ENCODE results near the gene GPR26. TPM values are rescaled to one million over a fixed set of nuclear protein-coding genes. Genes with fewer than 3 reads are reported as not detected.
"Not testable (repeated sequence)": the region's sequence is repeated elsewhere in the genome, so short reads cannot be mapped to it uniquely, and the experiment has no call there.

Gene GPR26
- total RNA-seq, 3 donors from 2014 or later: not detected

- Mint-ChIP-seq H3K27me3 (ENCODE audit: low read depth) (peaks cover 11% of the 10 kb centered on the region), H3K4me3 (no peak overlapping the region), H3K9me3 (peaks cover 5% of the 10 kb centered on the region), H3K36me3 (ENCODE audit: insufficient read depth) (no peaks in the 10 kb centered on the region), H3K4me1 (ENCODE audit: low read depth) (no peaks in the 10 kb centered on the region)
- ATAC-seq (no peak), DNase-seq (no peak)
These were observed 49.4 kb downstream of the GPR26 start for GRCh38 chr10:123715546-123715945.

- Mint-ChIP-seq H3K36me3 (ENCODE audit: insufficient read depth) (no peaks in the 10 kb centered on the region), H3K4me3 (no peak overlapping the region), H3K27me3 (ENCODE audit: low read depth) (peaks cover 11% of the 10 kb centered on the region), H3K4me1 (ENCODE audit: low read depth) (no peaks in the 10 kb centered on the region), H3K9me3 (peaks cover 5% of the 10 kb centered on the region)
- DNase-seq: no peak
- no peak for ATAC-seq
These were observed 51.2 kb downstream of the GPR26 start for GRCh38 chr10:123717336-123717735.

- no peaks in the 10 kb centered on the region for H3K36me3 Mint-ChIP-seq (ENCODE audit: insufficient read depth)
- ATAC-seq (no peak), DNase-seq (no peak)
- H3K27me3 Mint-ChIP-seq (ENCODE audit: low read depth): peaks cover 11% of the 10 kb centered on the region
- no peaks in the 10 kb centered on the region for H3K4me1 Mint-ChIP-seq (ENCODE audit: low read depth)
- no peaks in the 10 kb centered on the region for H3K9me3 Mint-ChIP-seq
- no peak overlapping the region for H3K4me3 Mint-ChIP-seq
These were observed 52.4 kb downstream of the GPR26 start for GRCh38 chr10:123718544-123719060.

GRCh38 chr10:123720536-123720935 lies 54.4 kb downstream of the GPR26 start:
- no peaks in the 10 kb centered on the region for H3K36me3 Mint-ChIP-seq (ENCODE audit: insufficient read depth)

DNA sequence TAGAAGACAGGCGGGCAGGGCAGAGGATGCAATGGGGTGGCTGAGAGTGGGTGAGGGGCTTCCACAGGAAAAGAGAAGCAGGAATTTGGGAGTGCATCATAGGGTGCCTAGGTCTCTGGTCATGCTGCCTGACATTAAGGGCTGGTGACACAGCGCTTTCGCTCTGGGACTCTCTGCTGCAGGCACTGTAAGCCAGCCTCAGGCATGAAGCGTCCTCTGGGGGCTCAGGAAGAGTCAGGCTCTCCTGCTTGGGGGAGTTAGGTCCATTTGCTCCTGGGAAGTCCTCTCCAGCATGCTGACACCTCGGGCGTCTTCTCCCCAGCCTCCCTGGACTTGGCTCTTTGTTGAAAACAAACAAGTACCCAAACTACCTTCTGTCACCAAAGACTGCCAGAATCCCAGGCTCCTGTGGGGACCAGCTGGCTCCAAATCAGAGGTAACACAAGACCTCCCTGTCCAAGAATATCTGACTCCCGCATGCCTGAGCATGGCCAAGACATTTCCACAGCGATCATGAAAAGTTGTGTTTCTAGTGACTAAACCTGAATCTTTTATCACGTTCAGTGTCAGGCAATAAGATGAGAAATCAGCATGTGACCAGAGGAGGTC lies 55.4 kb downstream of the GPR26 start:
- Mint-ChIP-seq H3K27me3 (ENCODE audit: low read depth) (no peaks in the 10 kb centered on the region), H3K4me1 (ENCODE audit: low read depth) (no peaks in the 10 kb centered on the region), H3K9me3 (no peaks in the 10 kb centered on the region), H3K36me3 (ENCODE audit: insufficient read depth) (no peaks in the 10 kb centered on the region), H3K4me3 (no peak overlapping the region)
- ATAC-seq: no peak
- no peak for DNase-seq

More at GRCh38 chr10:123720536-123720935, 54.4 kb downstream of the GPR26 start:
- no peak for DNase-seq
- Mint-ChIP-seq H3K4me3 (no peak overlapping the region), H3K27me3 (ENCODE audit: low read depth) (peaks cover 4% of the 10 kb centered on the region), H3K9me3 (no peaks in the 10 kb centered on the region), H3K4me1 (ENCODE audit: low read depth) (no peaks in the 10 kb centered on the region)
- no peak for ATAC-seq

DNA sequence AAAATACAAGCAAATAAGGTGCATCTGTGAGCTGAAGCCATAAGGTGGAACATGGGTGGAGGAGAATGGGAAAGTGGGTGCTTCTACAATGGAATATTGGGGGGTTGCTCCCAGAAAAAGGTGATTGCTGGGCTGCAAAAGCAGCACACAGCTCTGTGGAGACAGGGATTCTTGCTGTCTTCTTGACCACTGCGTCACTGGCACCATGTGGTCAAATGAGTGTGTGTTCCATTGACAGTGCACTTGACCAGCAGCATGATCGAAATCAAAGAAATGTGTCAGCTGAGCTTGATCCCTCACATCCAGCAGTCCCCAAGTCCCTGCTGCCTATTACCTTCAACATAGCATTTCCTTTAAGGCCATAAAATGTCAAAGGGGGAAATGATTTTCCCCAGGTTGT lies 56.2 kb downstream of the GPR26 start:
- ATAC-seq: no peak
- H3K9me3 Mint-ChIP-seq: no peaks in the 10 kb centered on the region
- no peaks in the 10 kb centered on the region for H3K27me3 Mint-ChIP-seq (ENCODE audit: low read depth)
- no peak for DNase-seq
- no peak overlapping the region for H3K4me3 Mint-ChIP-seq
- H3K36me3 Mint-ChIP-seq (ENCODE audit: insufficient read depth): no peaks in the 10 kb centered on the region
- H3K4me1 Mint-ChIP-seq (ENCODE audit: low read depth): no peaks in the 10 kb centered on the region

GRCh38 chr10:123724747-123725146 lies 58.6 kb downstream of the GPR26 start:
- DNase-seq (no peak), ATAC-seq (no peak)
- H3K4me1 Mint-ChIP-seq (ENCODE audit: low read depth): no peaks in the 10 kb centered on the region
- no peak overlapping the region for H3K4me3 Mint-ChIP-seq
- H3K27me3 Mint-ChIP-seq (ENCODE audit: low read depth): peaks cover 2% of the 10 kb centered on the region
- H3K9me3 Mint-ChIP-seq: no peaks in the 10 kb centered on the region
- no peaks in the 10 kb centered on the region for H3K36me3 Mint-ChIP-seq (ENCODE audit: insufficient read depth)

DNA sequence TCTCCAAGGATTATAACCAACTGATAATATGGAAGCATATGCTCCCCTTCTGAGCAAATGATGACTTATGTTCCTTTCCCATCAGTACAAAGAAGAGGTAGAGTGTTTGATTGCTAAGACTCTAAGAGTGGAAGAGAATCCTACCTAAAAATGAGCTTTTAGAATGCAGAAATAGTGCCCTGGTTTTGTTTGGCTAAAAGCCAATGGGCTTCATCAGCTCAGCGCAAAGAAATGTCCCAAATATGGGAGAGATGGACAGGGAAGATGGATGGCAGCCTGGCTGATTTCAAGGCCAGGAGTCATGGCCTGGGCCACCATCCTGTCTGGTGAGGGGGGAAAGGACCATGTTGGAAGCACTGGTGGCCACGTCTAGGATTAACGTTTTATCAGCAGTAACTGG lies 60.2 kb downstream of the GPR26 start:
- DNase-seq: no peak
- Mint-ChIP-seq H3K27me3 (ENCODE audit: low read depth) (peaks cover 2% of the 10 kb centered on the region), H3K4me1 (ENCODE audit: low read depth) (no peaks in the 10 kb centered on the region), H3K4me3 (no peak overlapping the region), H3K9me3 (no peaks in the 10 kb centered on the region), H3K36me3 (ENCODE audit: insufficient read depth) (no peaks in the 10 kb centered on the region)
- ATAC-seq: no peak

GRCh38 chr10:123726836-123727235 lies 60.7 kb downstream of the GPR26 start:
- Mint-ChIP-seq H3K36me3 (ENCODE audit: insufficient read depth) (no peaks in the 10 kb centered on the region), H3K27me3 (ENCODE audit: low read depth) (peaks cover 2% of the 10 kb centered on the region), H3K4me1 (ENCODE audit: low read depth) (no peaks in the 10 kb centered on the region), H3K9me3 (no peaks in the 10 kb centered on the region), H3K4me3 (no peak overlapping the region)
- ATAC-seq (no peak), DNase-seq (no peak)

- H3K27me3 Mint-ChIP-seq (ENCODE audit: low read depth): peaks cover 2% of the 10 kb centered on the region
- H3K4me3 Mint-ChIP-seq: no peak overlapping the region
- no peak for DNase-seq
- ATAC-seq: no peak
- H3K36me3 Mint-ChIP-seq (ENCODE audit: insufficient read depth): no peaks in the 10 kb centered on the region
- no peaks in the 10 kb centered on the region for H3K4me1 Mint-ChIP-seq (ENCODE audit: low read depth)
- no peaks in the 10 kb centered on the region for H3K9me3 Mint-ChIP-seq
These were observed 63.4 kb downstream of the GPR26 start for GRCh38 chr10:123729523-123729922.

GRCh38 chr10:123736917-123737316 lies 70.8 kb downstream of the GPR26 start:
- not testable (repeated sequence) for H3K27me3 Mint-ChIP-seq (ENCODE audit: low read depth); H3K9me3 Mint-ChIP-seq; ATAC-seq

GRCh38 chr10:123741146-123741545 lies 75.0 kb downstream of the GPR26 start:
- H3K4me1 Mint-ChIP-seq (ENCODE audit: low read depth): no peaks in the 10 kb centered on the region
- H3K27me3 Mint-ChIP-seq (ENCODE audit: low read depth): peaks cover 4% of the 10 kb centered on the region
- no peaks in the 10 kb centered on the region for H3K9me3 Mint-ChIP-seq

More at GRCh38 chr10:123736917-123737316, 70.8 kb downstream of the GPR26 start:
- H3K36me3 Mint-ChIP-seq (ENCODE audit: insufficient read depth); H3K4me1 Mint-ChIP-seq (ENCODE audit: low read depth); DNase-seq; H3K4me3 Mint-ChIP-seq: not testable (repeated sequence)

GRCh38 chr10:123741711-123742110 lies 75.6 kb downstream of the GPR26 start:
- Mint-ChIP-seq H3K4me1 (ENCODE audit: low read depth) (no peaks in the 10 kb centered on the region), H3K27me3 (ENCODE audit: low read depth) (peaks cover 4% of the 10 kb centered on the region), H3K4me3 (no peak overlapping the region), H3K9me3 (no peaks in the 10 kb centered on the region), H3K36me3 (ENCODE audit: insufficient read depth) (no peaks in the 10 kb centered on the region)
- DNase-seq (no peak), ATAC-seq (no peak)

More at GRCh38 chr10:123741146-123741545, 75.0 kb downstream of the GPR26 start:
- no peak overlapping the region for H3K4me3 Mint-ChIP-seq
- ATAC-seq (no peak), DNase-seq (no peak)
- H3K36me3 Mint-ChIP-seq (ENCODE audit: insufficient read depth): no peaks in the 10 kb centered on the region

- Mint-ChIP-seq H3K4me3 (no peak overlapping the region), H3K4me1 (ENCODE audit: low read depth) (no peaks in the 10 kb centered on the region), H3K27me3 (ENCODE audit: low read depth) (peaks cover 4% of the 10 kb centered on the region), H3K36me3 (ENCODE audit: insufficient read depth) (no peaks in the 10 kb centered on the region), H3K9me3 (no peaks in the 10 kb centered on the region)
- DNase-seq (no peak), ATAC-seq (no peak)
These were observed 76.7 kb downstream of the GPR26 start for GRCh38 chr10:123742751-123743440.

Measured in activated T-cell treated with anti-CD3 and anti-CD28 coated beads, Interleukin-2, amount 50 U/mL, for 4 hours (primary cell).